Right atrium auricular region (tissue), 2 donors: ENCODE data around the gene PDE11A. TPM values are rescaled to one million over a fixed set of nuclear protein-coding genes. Genes with fewer than 3 reads are reported as not detected.
"Not testable (repeated sequence)": the region's sequence is repeated elsewhere in the genome, so short reads cannot be mapped to it uniquely, and the experiment has no call there.

ENCODE experiments used
- DNase-seq: peaks from one replicate; pipeline ENCODE4 v3.0.0-alpha.2; 2019; ENCODE audit warnings: low spot score
- H3K27ac ChIP-seq, 2 donors: fragments of 200-600 bp; sonication (generic); 1 replicate in 1 of 2; 2 replicates in 1 of 2; pipeline ENCODE4 v1.5.1; 2016 to 2019
- H3K27me3 ChIP-seq, 2 donors: fragments of 200-600 bp; sonication (generic); one replicate each; pipeline versions ENCODE4 v1.5.1 to v1.6.0; 2017 to 2019
- H3K36me3 ChIP-seq: fragments of 200-600 bp; sonication (generic); one replicate; pipeline ENCODE4 v1.5.1; 2016
- H3K4me1 ChIP-seq, 2 donors: fragments of 200-600 bp; sonication (generic); one replicate each; pipeline versions ENCODE4 v1.5.1 to v1.6.0; 2017 to 2019
- H3K4me3 ChIP-seq, 2 donors: fragments of 200-600 bp; sonication (generic); 1 replicate in 1 of 2; 2 replicates in 1 of 2; pipeline ENCODE4 v1.5.1; 2017 to 2019; ENCODE audit warnings: mild to moderate bottlenecking in 1 of 2, moderate library complexity in 1 of 2
- H3K9me3 ChIP-seq, 2 donors: fragments of 200-600 bp; sonication (generic); one replicate each; pipeline ENCODE4 v1.5.1; 2019
- total RNA-seq, 2 donors: library from RNA; depleted of rRNA; stranded (reverse); fragments of >200 nt; gene quantifications; one replicate each; pipeline ENCODE4 v1.1.0, GENCODE V29; 2016
- TF ChIP-seq, protein P1 (sequence below), 2 donors: fragments of 200-600 bp; sonication (generic); IDR thresholded peaks; one replicate each; pipeline ENCODE4 v1.5.1; 2019; ENCODE audit warnings: antibody characterized with exemption in 2 of 2

PDE11A gene
- total RNA-seq, 2 donors from 2014 or later, result 1.2 TPM; not detected in 1

- H3K36me3 ChIP-seq, result no peaks in the 10 kb centered on the region
- no peaks in the 10 kb centered on the region for H3K4me1 ChIP-seq
- no peak overlapping the region for H3K4me3 ChIP-seq
- H3K27ac ChIP-seq, result no peak overlapping the region
- no peaks in the 10 kb centered on the region for H3K9me3 ChIP-seq
- no peak for DNase-seq
- H3K27me3 ChIP-seq, result no peaks in the 10 kb centered on the region
- TF ChIP-seq, protein P1, sequence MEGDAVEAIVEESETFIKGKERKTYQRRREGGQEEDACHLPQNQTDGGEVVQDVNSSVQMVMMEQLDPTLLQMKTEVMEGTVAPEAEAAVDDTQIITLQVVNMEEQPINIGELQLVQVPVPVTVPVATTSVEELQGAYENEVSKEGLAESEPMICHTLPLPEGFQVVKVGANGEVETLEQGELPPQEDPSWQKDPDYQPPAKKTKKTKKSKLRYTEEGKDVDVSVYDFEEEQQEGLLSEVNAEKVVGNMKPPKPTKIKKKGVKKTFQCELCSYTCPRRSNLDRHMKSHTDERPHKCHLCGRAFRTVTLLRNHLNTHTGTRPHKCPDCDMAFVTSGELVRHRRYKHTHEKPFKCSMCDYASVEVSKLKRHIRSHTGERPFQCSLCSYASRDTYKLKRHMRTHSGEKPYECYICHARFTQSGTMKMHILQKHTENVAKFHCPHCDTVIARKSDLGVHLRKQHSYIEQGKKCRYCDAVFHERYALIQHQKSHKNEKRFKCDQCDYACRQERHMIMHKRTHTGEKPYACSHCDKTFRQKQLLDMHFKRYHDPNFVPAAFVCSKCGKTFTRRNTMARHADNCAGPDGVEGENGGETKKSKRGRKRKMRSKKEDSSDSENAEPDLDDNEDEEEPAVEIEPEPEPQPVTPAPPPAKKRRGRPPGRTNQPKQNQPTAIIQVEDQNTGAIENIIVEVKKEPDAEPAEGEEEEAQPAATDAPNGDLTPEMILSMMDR (IDR thresholded peaks at IDR 0.05), result no peak
These were observed 203.4 kb downstream of the PDE11A start for GRCh38 chr2:177869209-177869608.

DNA sequence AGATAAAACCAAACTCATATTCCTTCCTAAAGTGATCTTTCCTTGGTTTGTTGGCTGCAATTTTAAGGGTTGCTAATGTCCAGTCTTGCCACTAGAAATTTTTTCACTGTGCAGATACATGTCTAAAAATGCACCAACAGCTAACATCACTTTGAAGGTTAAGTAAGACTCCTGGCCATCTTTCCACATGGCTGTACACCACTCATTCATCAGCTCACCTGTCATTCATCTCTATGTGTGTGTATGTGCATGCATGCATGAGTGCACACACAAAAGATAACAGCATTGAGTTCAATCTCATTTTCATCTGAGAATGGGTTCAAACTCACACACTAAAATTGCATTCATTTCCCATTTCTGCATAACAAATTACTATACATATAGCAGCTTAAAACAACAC, 203.8 kb downstream of the PDE11A start:
- TF ChIP-seq, protein P1 (IDR thresholded peaks at IDR 0.05), result no peak
- Histone ChIP-seq H3K27me3 (no peaks in the 10 kb centered on the region), H3K4me1 (no peaks in the 10 kb centered on the region), H3K27ac (no peak overlapping the region), H3K4me3 (no peak overlapping the region), H3K9me3 (no peaks in the 10 kb centered on the region), H3K36me3 (no peaks in the 10 kb centered on the region)
- no peak for DNase-seq

- H3K4me3 ChIP-seq, result no peak overlapping the region
- no peaks in the 10 kb centered on the region for H3K4me1 ChIP-seq
- TF ChIP-seq, protein P1 (IDR thresholded peaks at IDR 0.05), result no peak
- peaks cover 0 to 12% of the 10 kb centered on the region in 2 donors for H3K9me3 ChIP-seq
- no peaks in the 10 kb centered on the region for H3K36me3 ChIP-seq
- H3K27me3 ChIP-seq, result no peaks in the 10 kb centered on the region
- no peak for DNase-seq
- no peak overlapping the region for H3K27ac ChIP-seq
These were observed 215.0 kb downstream of the PDE11A start for GRCh38 chr2:177857538-177857937.

- Histone ChIP-seq H3K27ac (no peak overlapping the region), H3K27me3 (no peaks in the 10 kb centered on the region), H3K9me3 (peaks cover 0 to 8% of the 10 kb centered on the region in 2 donors), H3K36me3 (no peaks in the 10 kb centered on the region), H3K4me3 (no peak overlapping the region), H3K4me1 (no peaks in the 10 kb centered on the region)
- TF ChIP-seq, protein P1 (IDR thresholded peaks at IDR 0.05), result no peak
- DNase-seq, result no peak
These were observed 220.2 kb downstream of the PDE11A start for GRCh38 chr2:177852389-177852788.

DNA sequence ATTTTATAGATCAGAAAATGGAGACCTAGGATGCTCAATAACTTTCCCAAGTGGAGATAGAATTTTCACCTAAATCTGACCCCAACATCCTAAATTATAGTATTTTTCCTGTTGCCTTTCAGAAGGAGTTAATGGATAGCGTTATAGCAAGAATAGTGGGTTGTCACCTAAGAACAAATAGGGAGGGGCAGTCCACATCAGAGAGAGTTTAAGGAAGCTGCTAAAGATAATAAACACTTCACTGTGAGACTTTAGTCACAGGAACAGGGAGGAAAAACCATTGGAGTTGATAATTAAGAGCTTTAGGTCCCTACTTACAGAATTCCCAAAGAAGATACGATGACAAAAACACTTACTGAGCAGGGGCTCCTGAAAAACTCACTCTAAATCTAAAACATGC, 229.4 kb downstream of the PDE11A start:
- H3K4me3 ChIP-seq, result no peak overlapping the region
- H3K27ac ChIP-seq, result no peak overlapping the region
- no peaks in the 10 kb centered on the region for H3K4me1 ChIP-seq
- TF ChIP-seq, protein P1 (IDR thresholded peaks at IDR 0.05), result no peak
- H3K27me3 ChIP-seq, result no peaks in the 10 kb centered on the region
- H3K36me3 ChIP-seq, result no peaks in the 10 kb centered on the region
- DNase-seq, result no peak
- no peaks in the 10 kb centered on the region for H3K9me3 ChIP-seq

GRCh38 chr2:177842243-177842642, 230.3 kb downstream of the PDE11A start:
- H3K36me3 ChIP-seq, result no peaks in the 10 kb centered on the region
- H3K27me3 ChIP-seq, result no peaks in the 10 kb centered on the region
- TF ChIP-seq, protein P1 (IDR thresholded peaks at IDR 0.05), result no peak
- no peak overlapping the region for H3K4me3 ChIP-seq
- H3K9me3 ChIP-seq, result no peaks in the 10 kb centered on the region
- DNase-seq, result no peak
- no peaks in the 10 kb centered on the region for H3K4me1 ChIP-seq
- no peak overlapping the region for H3K27ac ChIP-seq

GRCh38 chr2:177835418-177836204, 237.0 kb downstream of the PDE11A start:
- H3K27ac ChIP-seq, H3K27me3 ChIP-seq, H3K4me3 ChIP-seq, DNase-seq, H3K36me3 ChIP-seq, H3K4me1 ChIP-seq: not testable (repeated sequence)
- peaks cover 0 to 15% of the 10 kb centered on the region in 2 donors for H3K9me3 ChIP-seq
